SK-N-MC (cell line): ENCODE measurements around the gene HP1BP3.

Experiments used
- EZH2 ChIP-seq: fragments of 200-600 bp; sonication (generic); IDR thresholded peaks from one replicate; pipeline ENCODE4 v1.6.1; 2017; ENCODE audit warnings: antibody characterized with exemption
- FOXP2 ChIP-seq: optimal IDR thresholded peaks from 2 replicates; pipeline ENCODE3; 2011; ENCODE audit warnings: mild to moderate bottlenecking, moderate library complexity; ENCODE audit not compliant: insufficient read depth; ENCODE audit errors: extremely low read length, control extremely low read depth
- POLR2AphosphoS5 ChIP-seq: IDR thresholded peaks from 2 replicates; pipeline ENCODE4 v1.6.1; 2012; ENCODE audit warnings: mild to moderate bottlenecking, low read depth, low read length, borderline replicate concordance

DNA sequence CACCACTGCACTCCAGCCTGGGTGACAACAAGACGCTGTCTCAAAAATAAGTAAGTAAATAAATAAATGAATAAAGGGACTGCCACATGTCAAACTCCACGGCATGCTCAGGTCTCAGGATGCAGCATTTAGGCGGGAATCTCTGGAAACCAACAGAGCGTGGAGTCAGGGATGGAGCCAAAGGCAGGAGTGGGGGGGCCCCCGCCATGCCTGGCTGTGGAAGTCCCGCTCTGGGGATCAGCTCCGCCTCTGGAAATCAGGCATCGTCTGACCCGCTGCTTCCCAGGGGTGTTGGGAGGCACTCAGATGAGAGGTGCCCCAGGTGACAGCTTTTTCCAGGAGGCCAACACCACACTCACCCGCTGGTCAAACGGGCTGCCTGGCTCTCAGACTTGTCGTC is 89.5 kb downstream of the HP1BP3 start:
- no peak for TF ChIP-seq EZH2
- TF ChIP-seq POLR2AphosphoS5 = no peak
- no peak for TF ChIP-seq FOXP2
